Activated naive CD8-positive, alpha-beta T cell treated with anti-CD3 and anti-CD28 coated beads, Interleukin-2, amount 50 U/mL, for 24 hours (primary cell): ENCODE results near the gene XRCC3.

Source experiments
- ATAC-seq: fragments of 150-1000 bp; cut with Tn5 transposase; one replicate; pipeline ENCODE4 v1.10.0; 2021
- DNase-seq: peaks from one replicate; pipeline ENCODE4 v3.0.0; 2021
- H3K27ac Mint-ChIP-seq: one replicate; pipeline ENCODE4 v1.8.0; 2021; ENCODE audit warnings: mild to moderate bottlenecking, mixed read lengths
- H3K27me3 Mint-ChIP-seq: one replicate; pipeline ENCODE4 v1.8.0; 2021; ENCODE audit warnings: mixed read lengths
- H3K36me3 Mint-ChIP-seq: one replicate; pipeline ENCODE4 v1.8.0; 2021; ENCODE audit warnings: low read depth, mixed read lengths
- H3K4me1 Mint-ChIP-seq: one replicate; pipeline ENCODE4 v1.8.0; 2021; ENCODE audit warnings: mixed read lengths
- H3K4me3 Mint-ChIP-seq: one replicate; pipeline ENCODE4 v1.8.0; 2021; ENCODE audit warnings: mild to moderate bottlenecking, moderate library complexity, mixed read lengths
- H3K9me3 Mint-ChIP-seq: one replicate; pipeline ENCODE4 v1.8.0; 2021; ENCODE audit warnings: mixed read lengths

Gene XRCC3

DNA sequence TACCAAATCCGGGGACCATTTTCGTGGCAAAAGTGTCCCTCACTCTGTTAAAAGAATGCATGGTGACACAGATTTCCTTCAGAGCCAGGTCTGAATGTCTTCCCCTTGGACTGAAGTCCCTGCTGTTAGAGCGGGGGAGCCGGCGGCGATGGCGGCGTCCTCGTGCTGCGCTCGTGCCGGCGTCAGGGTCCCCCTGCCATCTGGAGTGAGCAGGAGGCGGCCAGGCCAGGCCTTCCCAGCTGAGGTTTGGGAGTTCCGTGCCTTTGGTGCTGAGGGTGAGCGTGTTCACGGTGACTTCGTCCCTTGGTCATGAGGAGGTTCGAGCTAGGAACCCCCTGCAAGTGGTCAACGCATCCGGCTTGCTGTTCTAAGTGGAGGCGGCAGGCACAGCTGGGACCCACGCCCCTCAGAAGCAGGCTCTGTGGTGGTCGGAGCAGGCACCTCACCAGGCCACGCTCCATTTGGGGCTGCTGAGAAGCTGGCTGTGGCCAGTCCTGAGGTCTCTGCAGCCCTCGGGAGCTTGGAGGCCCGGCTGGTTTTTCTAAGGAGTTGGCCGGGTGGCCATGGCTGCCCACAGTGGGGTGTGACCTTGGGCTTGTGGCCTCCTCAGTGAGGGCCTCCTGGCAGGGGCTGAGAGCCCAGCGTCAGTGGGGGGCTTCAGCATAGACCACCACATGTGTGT is 9.9 kb upstream of the XRCC3 start:
- H3K27me3 Mint-ChIP-seq: no peaks in the 10 kb centered on the region
- no peak overlapping the region for H3K27ac Mint-ChIP-seq

DNA sequence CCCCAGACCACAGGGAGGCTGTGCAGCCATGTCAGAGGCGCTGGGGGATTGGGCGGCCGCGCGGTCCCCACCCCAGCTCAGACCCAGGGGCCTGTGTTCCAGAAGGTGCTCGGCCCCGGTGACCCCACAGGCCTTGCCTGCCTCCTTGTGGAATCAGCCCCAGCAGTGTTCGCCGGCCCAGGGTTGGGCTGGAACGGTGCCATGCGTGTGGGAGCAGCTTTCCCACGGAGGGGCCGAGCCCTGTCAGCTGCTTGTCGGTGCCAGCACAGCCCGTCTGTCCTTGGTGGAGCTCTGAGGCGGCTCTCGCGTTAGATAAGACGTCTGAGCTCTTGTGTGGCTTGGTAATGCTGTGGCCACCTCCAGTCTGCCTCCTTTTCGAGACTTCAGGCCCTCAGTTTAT is 8.9 kb upstream of the XRCC3 start:
- ATAC-seq (peak; percentile 25), DNase-seq (no peak)
- Mint-ChIP-seq H3K36me3 (peaks cover 4% of the 10 kb centered on the region), H3K27ac (no peak overlapping the region), H3K4me3 (no peak overlapping the region), H3K4me1 (peaks cover 16% of the 10 kb centered on the region), H3K27me3 (no peaks in the 10 kb centered on the region), H3K9me3 (no peaks in the 10 kb centered on the region)

More for the DNA sequence above, 9.9 kb upstream of the XRCC3 start:
- Mint-ChIP-seq H3K36me3 (peaks cover 4% of the 10 kb centered on the region), H3K9me3 (no peaks in the 10 kb centered on the region), H3K4me1 (peaks cover 6% of the 10 kb centered on the region), H3K4me3 (no peak overlapping the region)
- ATAC-seq (no peak), DNase-seq (no peak)

DNA sequence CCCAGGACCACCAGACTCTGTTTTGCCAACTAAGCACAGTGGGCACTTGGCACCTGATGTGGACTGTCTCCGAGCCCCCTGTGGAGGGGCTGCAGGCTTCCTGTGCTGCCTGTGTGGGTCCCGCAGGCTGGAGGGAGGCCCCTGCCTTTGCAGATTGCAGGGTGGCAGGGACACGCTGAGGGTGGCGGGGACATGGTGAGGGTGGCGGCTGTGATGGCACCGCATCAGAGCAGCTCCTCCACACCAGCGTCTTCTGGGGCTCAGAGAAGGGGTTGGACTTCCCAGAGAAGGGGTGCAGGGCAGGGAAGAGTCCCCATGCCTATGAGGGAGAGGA is 8.5 kb upstream of the XRCC3 start:
- Mint-ChIP-seq H3K36me3 (peaks cover 1% of the 10 kb centered on the region), H3K4me1 (peaks cover 19% of the 10 kb centered on the region), H3K4me3 (no peak overlapping the region), H3K9me3 (no peaks in the 10 kb centered on the region), H3K27me3 (no peaks in the 10 kb centered on the region), H3K27ac (no peak overlapping the region)
- peak; percentile 8 for ATAC-seq
- no peak for DNase-seq

DNA sequence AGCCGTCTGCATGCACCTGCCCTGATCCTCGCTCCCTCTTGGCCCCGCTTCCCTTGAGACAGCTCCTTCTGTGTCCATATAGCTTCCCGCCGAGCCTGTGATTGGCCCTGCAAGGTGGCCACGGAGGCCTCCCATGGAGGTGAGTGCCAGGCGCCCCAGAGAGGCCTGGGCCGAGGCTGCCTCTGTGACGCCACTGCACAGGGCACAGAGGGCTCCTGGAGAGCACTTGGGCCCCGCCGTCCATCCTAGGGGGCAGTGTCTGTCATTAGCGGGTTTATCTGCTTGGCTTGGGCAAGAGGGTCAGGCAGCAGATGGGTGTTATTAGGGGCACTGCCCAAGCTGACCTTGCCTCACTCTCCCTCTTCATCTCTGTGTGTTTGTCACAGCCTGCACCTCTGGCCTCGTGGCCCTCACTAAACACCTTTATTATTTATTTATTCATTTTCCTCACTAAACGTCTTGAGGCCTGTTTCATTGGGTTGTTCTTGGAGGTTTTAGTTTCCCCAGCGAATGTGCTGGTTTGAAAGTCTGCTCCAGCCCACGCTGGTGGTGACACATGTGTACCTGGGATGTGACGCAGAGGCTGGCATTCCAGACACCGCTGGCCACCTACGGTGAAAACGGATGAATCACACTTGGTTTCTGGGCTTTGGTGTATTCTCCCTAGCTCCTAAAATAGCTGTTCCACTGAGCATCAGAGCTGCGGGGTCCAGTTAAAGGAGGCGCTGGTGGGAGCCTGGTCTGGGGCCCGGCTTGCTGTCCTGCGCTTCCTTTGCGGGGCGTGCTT is 6.3 kb upstream of the XRCC3 start:
- DNase-seq: peak; percentile 22
- H3K4me3 Mint-ChIP-seq: no peak overlapping the region
- peaks cover 31% of the 10 kb centered on the region for H3K4me1 Mint-ChIP-seq
- H3K36me3 Mint-ChIP-seq: no peaks in the 10 kb centered on the region
- no peak overlapping the region for H3K27ac Mint-ChIP-seq
- no peaks in the 10 kb centered on the region for H3K27me3 Mint-ChIP-seq
- peak; percentile 22 for ATAC-seq
- H3K9me3 Mint-ChIP-seq: no peaks in the 10 kb centered on the region

GRCh38 chr14:103719751-103720150 is 4.5 kb upstream of the XRCC3 start:
- H3K36me3 Mint-ChIP-seq: peaks cover 3% of the 10 kb centered on the region
- H3K27ac Mint-ChIP-seq: no peak overlapping the region
- DNase-seq: no peak
- H3K4me3 Mint-ChIP-seq: no peak overlapping the region
- no peaks in the 10 kb centered on the region for H3K9me3 Mint-ChIP-seq
- H3K4me1 Mint-ChIP-seq: peaks cover 34% of the 10 kb centered on the region
- peaks cover 2% of the 10 kb centered on the region for H3K27me3 Mint-ChIP-seq
- no peak for ATAC-seq

- Mint-ChIP-seq H3K4me1 (peaks cover 43% of the 10 kb centered on the region), H3K27ac (no peak overlapping the region)
- no peak for ATAC-seq
Observed at GRCh38 chr14:103718572-103718971, 3.3 kb upstream of the XRCC3 start.

DNA sequence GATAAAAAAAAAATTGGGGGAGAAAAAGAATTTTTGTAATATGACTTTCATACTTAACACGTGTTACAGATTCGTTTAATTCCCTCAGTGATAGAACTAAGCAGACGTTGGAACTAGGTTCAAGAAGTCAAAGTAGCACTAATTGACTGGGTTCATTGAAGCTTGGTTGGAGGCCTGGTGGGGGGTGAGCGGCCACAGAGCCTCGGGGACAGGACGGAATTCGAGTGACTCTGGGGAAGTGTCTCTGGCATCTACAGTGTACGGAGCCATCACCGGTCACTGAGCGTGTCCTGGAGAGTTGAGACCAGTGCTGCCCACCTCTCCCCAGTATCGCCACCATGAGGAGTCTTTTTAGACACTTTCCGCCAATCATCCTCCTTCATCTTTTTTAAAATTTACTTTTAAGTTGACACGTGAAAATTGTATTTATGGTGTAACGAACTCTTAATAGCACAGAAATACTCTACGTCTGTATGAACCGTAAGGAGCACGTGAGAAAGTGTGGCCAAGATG is 1.7 kb upstream of the XRCC3 start:
- Mint-ChIP-seq H3K4me1 (peaks cover 50% of the 10 kb centered on the region), H3K4me3 (peak overlapping the region; percentile 86), H3K36me3 (peaks cover 16% of the 10 kb centered on the region), H3K9me3 (no peaks in the 10 kb centered on the region), H3K27ac (no peak overlapping the region), H3K27me3 (peaks cover 2% of the 10 kb centered on the region)
- DNase-seq (no peak), ATAC-seq (no peak)

More at GRCh38 chr14:103718572-103718971, 3.3 kb upstream of the XRCC3 start:
- no peak for DNase-seq
- H3K9me3 Mint-ChIP-seq: no peaks in the 10 kb centered on the region
- H3K4me3 Mint-ChIP-seq: no peak overlapping the region
- H3K36me3 Mint-ChIP-seq: peaks cover 9% of the 10 kb centered on the region
- peaks cover 2% of the 10 kb centered on the region for H3K27me3 Mint-ChIP-seq

- peak overlapping the region; percentile 86 for H3K4me3 Mint-ChIP-seq
- peaks cover 2% of the 10 kb centered on the region for H3K27me3 Mint-ChIP-seq
- no peak overlapping the region for H3K27ac Mint-ChIP-seq
- DNase-seq (peak; percentile 18), ATAC-seq (no peak)
- no peaks in the 10 kb centered on the region for H3K9me3 Mint-ChIP-seq
- peaks cover 45% of the 10 kb centered on the region for H3K4me1 Mint-ChIP-seq
- H3K36me3 Mint-ChIP-seq: peaks cover 17% of the 10 kb centered on the region
Observed at GRCh38 chr14:103716091-103716801, 995 bp upstream of the XRCC3 start.

DNA sequence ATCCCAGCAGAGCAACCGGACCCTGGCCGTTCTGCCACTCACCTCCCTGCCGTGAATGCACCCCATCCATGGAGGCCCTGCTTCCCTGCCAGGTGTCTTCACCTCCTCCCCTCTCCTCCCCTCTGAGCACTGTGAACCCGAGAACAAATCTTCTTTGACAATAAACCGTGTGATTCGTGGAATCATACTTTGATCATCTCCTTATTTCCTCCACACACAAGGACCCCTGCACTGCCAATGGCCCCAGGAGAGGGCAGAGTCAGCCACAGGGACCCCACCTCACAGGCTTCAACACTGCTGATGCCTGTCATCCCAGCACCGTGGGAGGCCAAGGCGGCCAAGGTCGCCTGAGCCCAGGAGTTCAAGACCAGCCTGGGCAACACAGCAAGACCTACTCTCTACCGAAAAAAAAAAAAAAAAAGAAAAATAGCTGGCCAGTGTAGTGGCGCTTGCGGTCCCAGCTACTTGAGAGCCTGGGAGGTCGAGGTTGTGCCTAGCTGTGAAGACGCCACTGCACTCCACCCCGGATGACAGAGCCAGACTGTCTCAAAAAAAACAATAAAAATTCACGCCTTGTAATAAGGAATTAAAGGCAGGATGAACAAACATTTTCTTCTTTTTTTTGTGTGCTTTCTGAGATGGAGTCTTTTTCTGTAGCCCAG is 1.1 kb downstream of the XRCC3 start:
- no peak for DNase-seq
- Mint-ChIP-seq H3K9me3 (no peaks in the 10 kb centered on the region), H3K4me1 (peaks cover 39% of the 10 kb centered on the region), H3K36me3 (peaks cover 24% of the 10 kb centered on the region), H3K27me3 (peaks cover 2% of the 10 kb centered on the region), H3K4me3 (peak overlapping the region; percentile 86), H3K27ac (peak overlapping the region; percentile 95)
- ATAC-seq: no peak

GRCh38 chr14:103713304-103714062 is 1.8 kb downstream of the XRCC3 start:
- Mint-ChIP-seq H3K27me3 (peaks cover 2% of the 10 kb centered on the region), H3K4me3 (peak overlapping the region; percentile 86), H3K9me3 (no peaks in the 10 kb centered on the region), H3K27ac (peak overlapping the region; percentile 95), H3K4me1 (peaks cover 34% of the 10 kb centered on the region), H3K36me3 (peaks cover 31% of the 10 kb centered on the region)
- DNase-seq (no peak), ATAC-seq (no peak)

DNA sequence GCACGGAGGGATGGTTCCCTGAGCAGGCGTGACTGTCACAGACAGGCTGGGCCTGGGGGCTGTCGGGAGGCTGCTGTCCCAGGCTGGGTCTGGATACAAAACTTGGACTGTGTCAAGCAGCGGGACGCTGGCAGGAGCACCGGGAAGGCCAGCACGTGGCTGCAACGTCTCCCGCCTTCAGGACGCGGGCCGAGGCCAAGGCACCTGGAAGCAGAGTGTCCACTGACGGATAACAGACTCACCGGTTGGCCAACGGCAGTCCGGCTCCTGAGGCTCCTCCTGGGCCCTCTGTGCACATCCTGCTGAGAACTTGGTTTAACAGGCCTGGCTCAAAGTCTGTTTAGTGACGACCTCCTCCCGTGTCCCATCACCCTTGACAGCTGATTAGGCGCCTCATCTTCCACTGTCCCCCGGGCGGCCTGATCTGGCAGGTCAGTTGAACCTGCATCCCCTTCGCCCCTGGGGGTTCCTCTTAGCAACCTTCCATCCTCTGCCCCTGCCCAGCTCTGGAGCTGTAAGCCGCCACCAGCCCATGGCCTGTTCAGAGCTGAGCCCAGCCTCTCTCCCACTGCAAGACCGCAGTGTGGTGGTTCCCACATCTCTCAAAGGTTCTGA is 2.5 kb downstream of the XRCC3 start:
- H3K4me3 Mint-ChIP-seq: peak overlapping the region; percentile 24
- DNase-seq (no peak), ATAC-seq (no peak)
- peaks cover 2% of the 10 kb centered on the region for H3K27me3 Mint-ChIP-seq
- H3K36me3 Mint-ChIP-seq: peaks cover 32% of the 10 kb centered on the region
- peak overlapping the region; percentile 70 for H3K27ac Mint-ChIP-seq
- peaks cover 33% of the 10 kb centered on the region for H3K4me1 Mint-ChIP-seq
- no peaks in the 10 kb centered on the region for H3K9me3 Mint-ChIP-seq

- DNase-seq (no peak), ATAC-seq (no peak)
- Mint-ChIP-seq H3K27me3 (peaks cover 2% of the 10 kb centered on the region), H3K4me1 (peaks cover 26% of the 10 kb centered on the region), H3K36me3 (peaks cover 32% of the 10 kb centered on the region), H3K4me3 (no peak overlapping the region), H3K9me3 (no peaks in the 10 kb centered on the region), H3K27ac (no peak overlapping the region)
Observed at GRCh38 chr14:103711516-103712431, 3.5 kb downstream of the XRCC3 start.
